Gastroesophageal sphincter (tissue), 3 donors: ENCODE measurements around the gene TOMM6.

Experiments
- CTCF ChIP-seq, 4 experiments: fragments of 200-600 bp in 2 of 4; fragments of 450-650 bp in 2 of 4; sonication (generic) in 1 of 4; IDR thresholded peaks; one replicate each; pipeline ENCODE4 v1.5.1; 2017 to 2019; ENCODE audit warnings: antibody characterized with exemption in 4 of 4, mild to moderate bottlenecking in 2 of 4, moderate library complexity in 2 of 4
- POLR2AphosphoS5 ChIP-seq: sonication (generic); formaldehyde crosslinking; IDR thresholded peaks from one replicate; pipeline ENCODE4 v1.6.1; 2017; ENCODE audit warnings: antibody characterized with exemption

DNA sequence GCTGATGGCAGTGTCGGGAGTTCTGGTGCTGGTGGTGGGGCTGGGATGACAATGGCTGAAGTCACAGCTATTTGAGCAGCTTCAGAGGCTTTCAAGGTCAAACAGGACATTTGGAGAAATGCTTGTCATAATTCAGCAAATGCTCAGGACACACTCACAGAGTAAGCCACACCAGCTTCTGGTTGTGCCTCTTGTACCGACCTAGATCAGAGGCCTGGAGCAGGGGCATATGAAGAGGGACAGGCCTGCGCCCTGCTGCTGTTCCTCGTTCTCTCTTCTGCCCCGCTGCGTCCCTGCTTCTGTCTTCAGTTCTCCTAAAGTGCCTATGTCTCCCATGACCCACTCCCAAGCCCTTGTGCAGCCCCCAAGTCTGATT, 39.4 kb upstream of the TOMM6 start:
- no peak for TF ChIP-seq CTCF (IDR thresholded peaks at IDR 0.05)
- TF ChIP-seq POLR2AphosphoS5 = no peak
